GM12878 (cell line): ENCODE measurements around the gene SPATA25. TPM values are rescaled to one million over a fixed set of nuclear protein-coding genes. Genes with fewer than 3 reads are reported as not detected.

Source experiments
- HDGF ChIP-seq: fragments of 450-650 bp; IDR thresholded peaks from 2 replicates; pipeline ENCODE4 v1.6.1; 2016; ENCODE audit warnings: antibody characterized with exemption
- KAT2A ChIP-seq: conservative IDR thresholded peaks from 2 replicates; pipeline ENCODE4 v1.6.1; 2011; ENCODE audit warnings: low read depth, low read length; ENCODE audit not compliant: control insufficient read depth
- NBN ChIP-seq: fragments of 450-650 bp; IDR thresholded peaks from 2 replicates; pipeline ENCODE4 v1.6.1; 2016
- NFXL1 ChIP-seq: fragments of 450-650 bp; IDR thresholded peaks from 2 replicates; pipeline ENCODE4 v1.6.1; 2017; ENCODE audit warnings: antibody characterized with exemption, mild to moderate bottlenecking, borderline replicate concordance
- POLR2AphosphoS5 ChIP-seq: IDR thresholded peaks from 2 replicates; pipeline ENCODE4 v1.6.1; 2011; ENCODE audit warnings: mild to moderate bottlenecking, low read length, inconsistent platforms
- POU2F2 ChIP-seq: IDR thresholded peaks from 3 replicates; pipeline ENCODE4 v1.6.1; 2011; ENCODE audit warnings: low read depth, mild to moderate bottlenecking, low read length, borderline replicate concordance
- SREBF2 ChIP-seq: IDR thresholded peaks from 2 replicates; pipeline ENCODE4 v1.6.1; 2012; ENCODE audit warnings: mild to moderate bottlenecking, low read length
- ZBTB33 ChIP-seq: fragments of 450-650 bp; IDR thresholded peaks from 2 replicates; pipeline ENCODE4 v1.6.1; 2017; ENCODE audit warnings: mild to moderate bottlenecking
- ZBTB40 ChIP-seq: fragments of 450-650 bp; IDR thresholded peaks from 2 replicates; pipeline ENCODE4 v1.6.1; 2016; ENCODE audit warnings: mild to moderate bottlenecking, moderate library complexity, borderline replicate concordance
- ZNF622 ChIP-seq: fragments of 450-650 bp; IDR thresholded peaks from 2 replicates; pipeline ENCODE4 v1.6.1; 2017; ENCODE audit warnings: mild to moderate bottlenecking, inconsistent platforms
- ZSCAN29 ChIP-seq: fragments of 450-650 bp; IDR thresholded peaks from 2 replicates; pipeline ENCODE4 v1.6.1; 2017; ENCODE audit warnings: mild to moderate bottlenecking, moderate library complexity
- polyA plus RNA-seq, 11 experiments: library from polyadenylated mRNA; depleted of rRNA in 4 of 11; unstranded in 6 of 11; stranded (reverse) in 5 of 11; fragments of >200 nt; fragmentation: Nextera tagmentation in 4 of 11; fragmentation: Illumina TruSeq in 1 of 11; extraction: Ambion mirVana in 4 of 11; extraction: Trizol in 1 of 11; gene quantifications; 1 replicate in 1 of 11; 2 replicates in 10 of 11; pipeline versions ENCODE4 v1.2.1 to v1.2.3, GENCODE V29; 2011 to 2016; ENCODE audit warnings: inconsistent platforms in 2 of 11, missing spikeins in 2 of 11, low read depth in 1 of 11
- total RNA-seq, 4 experiments: library from RNA; depleted of rRNA in 3 of 4; stranded (reverse); fragments of >200 nt in 3 of 4; fragmentation: Illumina TruSeq in 1 of 4; extraction: Trizol in 1 of 4; gene quantifications; 2 replicates each; pipeline versions ENCODE4 v1.2.1 to v1.2.3, GENCODE V29; 2013 to 2021
- TF ChIP-seq, protein P1 (sequence below): fragments of 450-650 bp; IDR thresholded peaks from 2 replicates; pipeline ENCODE4 v1.6.1; 2017; ENCODE audit warnings: mild to moderate bottlenecking, low read depth, inconsistent platforms; ENCODE audit not compliant: poor library complexity, severe bottlenecking
- TF ChIP-seq, protein P2 (sequence below): fragments of 450-650 bp; IDR thresholded peaks from 2 replicates; pipeline ENCODE4 v1.6.1; 2017; ENCODE audit warnings: low read depth, mild to moderate bottlenecking, moderate library complexity
- TF ChIP-seq, protein P3 (sequence below): IDR thresholded peaks from 2 replicates; pipeline ENCODE4 v1.6.1; 2011; ENCODE audit warnings: borderline replicate concordance, low read depth, mild to moderate bottlenecking, moderate library complexity, low read length; ENCODE audit not compliant: insufficient read depth, poor library complexity, severe bottlenecking

The SPATA25 gene
- total and polyA plus RNA-seq, 10 of the 15 experiments (the other 5 are each of a cell fraction or from before 2014, with no cell fraction given), result 0.28 to 2.9 (median 1.3) TPM; not detected in 3

DNA sequence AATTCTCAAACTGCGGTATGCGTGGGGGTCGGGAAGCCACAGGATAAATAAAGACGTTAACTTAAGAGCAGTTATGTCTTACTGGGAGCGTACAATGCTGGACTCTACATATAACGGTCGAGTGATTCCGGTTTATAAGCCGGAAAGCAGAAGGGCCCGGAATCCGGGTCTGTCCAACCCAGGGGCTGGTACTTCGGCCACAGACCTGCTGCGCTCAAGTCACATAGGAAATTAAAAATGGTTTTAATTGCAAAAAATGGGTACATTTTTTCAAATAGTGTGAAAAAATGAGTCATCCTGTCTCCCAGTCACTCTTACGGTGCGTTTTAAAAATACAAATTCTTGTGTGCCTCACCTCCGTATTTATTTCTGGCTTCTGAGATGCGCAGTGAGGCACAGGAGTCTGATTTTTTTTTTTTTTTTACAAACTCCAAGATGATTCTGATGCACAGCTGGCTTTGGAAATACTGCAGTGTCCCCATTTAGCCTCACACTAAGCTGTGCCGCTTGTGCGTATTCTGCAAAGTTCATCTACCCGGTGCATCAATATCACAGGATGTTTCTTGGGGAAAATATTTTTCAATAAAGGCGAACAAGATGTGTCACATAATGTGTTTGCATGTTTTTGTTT, 48.1 kb upstream of the SPATA25 start (continued):
- TF ChIP-seq, protein P1, sequence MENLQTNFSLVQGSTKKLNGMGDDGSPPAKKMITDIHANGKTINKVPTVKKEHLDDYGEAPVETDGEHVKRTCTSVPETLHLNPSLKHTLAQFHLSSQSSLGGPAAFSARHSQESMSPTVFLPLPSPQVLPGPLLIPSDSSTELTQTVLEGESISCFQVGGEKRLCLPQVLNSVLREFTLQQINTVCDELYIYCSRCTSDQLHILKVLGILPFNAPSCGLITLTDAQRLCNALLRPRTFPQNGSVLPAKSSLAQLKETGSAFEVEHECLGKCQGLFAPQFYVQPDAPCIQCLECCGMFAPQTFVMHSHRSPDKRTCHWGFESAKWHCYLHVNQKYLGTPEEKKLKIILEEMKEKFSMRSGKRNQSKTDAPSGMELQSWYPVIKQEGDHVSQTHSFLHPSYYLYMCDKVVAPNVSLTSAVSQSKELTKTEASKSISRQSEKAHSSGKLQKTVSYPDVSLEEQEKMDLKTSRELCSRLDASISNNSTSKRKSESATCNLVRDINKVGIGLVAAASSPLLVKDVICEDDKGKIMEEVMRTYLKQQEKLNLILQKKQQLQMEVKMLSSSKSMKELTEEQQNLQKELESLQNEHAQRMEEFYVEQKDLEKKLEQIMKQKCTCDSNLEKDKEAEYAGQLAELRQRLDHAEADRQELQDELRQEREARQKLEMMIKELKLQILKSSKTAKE, result peak; percentile 53
- TF ChIP-seq ZNF622 (no peak), POLR2AphosphoS5 (peak; percentile 3; the same call in 1 of the 2 replicates), ZBTB33 (no peak), HDGF (no peak), NBN (peak; percentile 6; the same call in 1 of the 2 replicates), NFXL1 (no peak), ZBTB40 (peak; percentile 57; the same call in 1 of the 2 replicates), SREBF2 (no peak), POU2F2 (0 out of 3 replicates have a peak, but pooled peaks have one; percentile 39), ZSCAN29 (peak; percentile 49; the same call in 1 of the 2 replicates), KAT2A (no peak)
- TF ChIP-seq, protein P2, sequence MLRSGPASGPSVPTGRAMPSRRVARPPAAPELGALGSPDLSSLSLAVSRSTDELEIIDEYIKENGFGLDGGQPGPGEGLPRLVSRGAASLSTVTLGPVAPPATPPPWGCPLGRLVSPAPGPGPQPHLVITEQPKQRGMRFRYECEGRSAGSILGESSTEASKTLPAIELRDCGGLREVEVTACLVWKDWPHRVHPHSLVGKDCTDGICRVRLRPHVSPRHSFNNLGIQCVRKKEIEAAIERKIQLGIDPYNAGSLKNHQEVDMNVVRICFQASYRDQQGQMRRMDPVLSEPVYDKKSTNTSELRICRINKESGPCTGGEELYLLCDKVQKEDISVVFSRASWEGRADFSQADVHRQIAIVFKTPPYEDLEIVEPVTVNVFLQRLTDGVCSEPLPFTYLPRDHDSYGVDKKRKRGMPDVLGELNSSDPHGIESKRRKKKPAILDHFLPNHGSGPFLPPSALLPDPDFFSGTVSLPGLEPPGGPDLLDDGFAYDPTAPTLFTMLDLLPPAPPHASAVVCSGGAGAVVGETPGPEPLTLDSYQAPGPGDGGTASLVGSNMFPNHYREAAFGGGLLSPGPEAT, result peak; percentile 9; the same call in 1 of the 2 replicates
- TF ChIP-seq, protein P3, sequence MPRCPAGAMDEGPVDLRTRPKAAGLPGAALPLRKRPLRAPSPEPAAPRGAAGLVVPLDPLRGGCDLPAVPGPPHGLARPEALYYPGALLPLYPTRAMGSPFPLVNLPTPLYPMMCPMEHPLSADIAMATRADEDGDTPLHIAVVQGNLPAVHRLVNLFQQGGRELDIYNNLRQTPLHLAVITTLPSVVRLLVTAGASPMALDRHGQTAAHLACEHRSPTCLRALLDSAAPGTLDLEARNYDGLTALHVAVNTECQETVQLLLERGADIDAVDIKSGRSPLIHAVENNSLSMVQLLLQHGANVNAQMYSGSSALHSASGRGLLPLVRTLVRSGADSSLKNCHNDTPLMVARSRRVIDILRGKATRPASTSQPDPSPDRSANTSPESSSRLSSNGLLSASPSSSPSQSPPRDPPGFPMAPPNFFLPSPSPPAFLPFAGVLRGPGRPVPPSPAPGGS, result peak; percentile 50
